ENCODE results near the gene ARMC10.
"Not testable (repeated sequence)": the region's sequence is repeated elsewhere in the genome, so short reads cannot be mapped to it uniquely, and the experiment has no call there.

Gene ARMC10

DNA sequence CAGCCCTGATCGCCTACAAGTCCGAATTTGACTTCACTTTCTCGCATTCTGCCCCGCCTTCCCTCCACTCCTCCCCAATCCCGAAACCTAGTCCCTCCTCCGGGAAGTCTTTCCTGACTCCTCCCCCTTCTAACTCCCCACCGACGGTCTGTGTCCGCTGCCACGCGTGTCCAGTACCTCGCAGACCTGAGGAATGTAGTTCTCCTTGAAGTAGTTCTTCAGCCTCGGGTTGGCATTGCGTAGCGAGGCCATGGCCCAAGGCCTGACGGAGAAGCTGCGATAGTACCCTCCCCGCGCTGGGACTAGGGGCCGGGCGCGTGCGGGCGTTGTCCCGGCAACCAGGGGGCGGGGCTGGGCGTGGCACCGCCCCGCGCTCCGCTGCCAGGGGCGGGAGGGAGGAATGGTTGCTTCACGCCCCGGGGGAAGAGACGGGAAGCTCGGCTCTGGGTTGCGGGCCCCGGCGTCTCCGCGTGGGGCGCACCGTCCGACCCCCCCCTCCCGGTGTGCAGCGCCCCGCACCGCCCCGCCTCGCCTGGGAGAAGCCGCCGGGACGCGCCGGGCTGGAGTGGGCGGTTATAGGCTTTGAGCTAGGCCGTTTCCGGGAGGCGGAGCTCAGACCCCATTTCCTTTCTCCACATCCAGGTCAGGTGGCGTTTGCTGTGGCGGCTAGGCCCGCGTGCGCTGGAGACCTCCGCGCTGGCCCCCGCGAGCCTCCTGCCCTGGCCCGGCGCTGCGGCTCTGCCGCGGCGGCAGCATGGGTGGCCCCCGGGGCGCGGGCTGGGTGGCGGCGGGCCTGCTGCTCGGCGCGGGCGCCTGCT lies at the start of gene ARMC10, which contains the start of gene FBXL13:
TSS of gene ARMC10 (plus strand) at position 622 of the 818 bp plus-strand sequence. CDS start at position 755, 133 bp downstream.
TSS of gene FBXL13 (minus strand) at position 278 of the 818 bp plus-strand sequence.
- DNase-seq, result peak; percentile 61 to 99 (median 95)

DNA sequence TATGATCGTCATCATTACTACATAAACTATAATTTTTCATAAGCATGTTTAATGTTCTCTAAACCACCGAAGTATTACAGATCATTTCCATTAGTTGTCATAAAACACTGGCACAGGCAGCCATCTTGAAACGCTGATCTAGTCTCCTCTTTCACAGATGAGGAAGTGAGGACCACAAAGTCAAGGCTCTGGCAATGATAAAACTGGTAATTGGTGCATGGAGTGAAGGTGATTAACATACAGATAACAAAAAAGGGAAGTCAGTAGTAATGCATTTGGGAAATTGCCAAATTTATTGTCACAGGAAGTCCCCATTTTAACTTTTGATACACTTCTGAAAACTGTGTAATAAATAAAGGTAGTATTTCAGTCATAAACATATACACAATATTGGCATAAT lies 49.6 kb upstream of the ARMC10 start:
- no peak for DNase-seq

DNA sequence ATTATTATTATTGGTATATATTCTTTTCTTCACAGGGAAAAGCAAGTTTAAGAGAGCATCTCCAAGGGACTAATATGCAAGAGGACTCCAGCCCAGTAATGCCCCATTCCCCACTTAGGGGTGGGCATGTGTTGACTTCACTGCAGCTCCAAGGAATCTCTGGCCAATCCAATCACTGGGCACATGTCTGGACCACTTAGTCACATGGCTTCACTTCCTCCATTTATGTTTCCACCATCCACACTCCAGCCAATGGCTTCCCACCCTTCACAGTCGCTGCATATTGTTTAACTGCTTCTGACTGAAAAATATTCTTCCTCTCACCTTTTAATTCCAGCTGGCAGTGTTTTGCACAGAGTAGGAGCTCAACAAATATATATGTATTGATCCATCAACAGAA lies 43.9 kb upstream of the ARMC10 start:
- no peak for DNase-seq

DNA sequence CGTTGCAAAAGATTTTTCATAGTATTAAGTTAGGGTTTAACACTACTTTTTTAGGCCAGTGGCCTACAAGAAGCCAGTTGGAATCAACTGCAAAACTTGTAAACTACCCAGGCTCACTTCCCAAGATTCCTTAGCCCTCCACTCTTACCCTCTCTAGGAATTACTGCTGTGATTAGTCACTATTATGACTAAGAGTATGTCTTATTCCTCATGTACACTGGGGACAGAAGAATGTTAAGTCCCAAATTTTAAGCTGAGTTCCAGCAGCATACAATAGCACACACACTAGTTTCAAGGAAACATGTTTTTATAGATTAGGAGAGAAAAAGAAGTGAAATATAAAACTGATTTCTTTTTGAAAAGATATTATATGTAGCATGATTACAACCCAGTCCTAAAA lies 43.2 kb upstream of the ARMC10 start:
- DNase-seq, result no peak

DNA sequence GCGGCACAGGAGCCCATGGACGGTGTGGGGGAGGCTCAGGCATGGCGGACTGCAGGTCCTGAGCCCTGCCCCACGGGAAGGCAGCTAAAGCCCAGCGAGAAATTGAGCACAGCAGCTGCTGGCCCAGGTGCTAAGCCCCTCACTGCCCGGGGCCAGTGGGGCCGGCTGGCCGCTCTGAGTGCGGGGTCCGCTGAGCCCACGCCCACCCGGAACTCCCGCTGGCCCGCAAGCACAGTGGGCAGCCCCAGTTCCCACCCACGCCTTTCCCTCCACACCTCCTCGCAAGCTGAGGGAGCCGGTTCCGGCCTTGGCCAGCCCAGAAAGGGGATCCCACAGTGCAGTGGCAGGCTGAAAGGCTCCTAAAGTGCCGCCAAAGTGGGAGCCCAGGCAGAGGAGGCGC lies 40.6 kb upstream of the ARMC10 start:
- not testable (repeated sequence) for DNase-seq

DNA sequence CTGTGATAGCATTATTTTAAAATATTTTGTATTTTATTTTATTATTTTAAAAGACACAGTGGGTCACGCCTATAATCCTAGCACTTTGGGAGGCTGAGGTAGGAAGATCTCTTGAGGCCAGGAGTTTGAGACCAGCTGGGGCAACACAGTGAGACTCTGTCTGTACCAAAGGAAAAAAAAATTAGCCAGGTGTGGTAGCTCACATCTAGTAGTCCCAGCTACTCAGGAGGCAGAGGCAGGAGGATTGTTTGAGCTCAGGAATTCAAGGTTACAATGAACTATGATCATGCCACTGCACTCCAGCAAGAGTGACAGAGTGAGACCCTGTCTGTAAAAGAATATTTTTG lies 37.5 kb upstream of the ARMC10 start:
- no peak for DNase-seq

DNA sequence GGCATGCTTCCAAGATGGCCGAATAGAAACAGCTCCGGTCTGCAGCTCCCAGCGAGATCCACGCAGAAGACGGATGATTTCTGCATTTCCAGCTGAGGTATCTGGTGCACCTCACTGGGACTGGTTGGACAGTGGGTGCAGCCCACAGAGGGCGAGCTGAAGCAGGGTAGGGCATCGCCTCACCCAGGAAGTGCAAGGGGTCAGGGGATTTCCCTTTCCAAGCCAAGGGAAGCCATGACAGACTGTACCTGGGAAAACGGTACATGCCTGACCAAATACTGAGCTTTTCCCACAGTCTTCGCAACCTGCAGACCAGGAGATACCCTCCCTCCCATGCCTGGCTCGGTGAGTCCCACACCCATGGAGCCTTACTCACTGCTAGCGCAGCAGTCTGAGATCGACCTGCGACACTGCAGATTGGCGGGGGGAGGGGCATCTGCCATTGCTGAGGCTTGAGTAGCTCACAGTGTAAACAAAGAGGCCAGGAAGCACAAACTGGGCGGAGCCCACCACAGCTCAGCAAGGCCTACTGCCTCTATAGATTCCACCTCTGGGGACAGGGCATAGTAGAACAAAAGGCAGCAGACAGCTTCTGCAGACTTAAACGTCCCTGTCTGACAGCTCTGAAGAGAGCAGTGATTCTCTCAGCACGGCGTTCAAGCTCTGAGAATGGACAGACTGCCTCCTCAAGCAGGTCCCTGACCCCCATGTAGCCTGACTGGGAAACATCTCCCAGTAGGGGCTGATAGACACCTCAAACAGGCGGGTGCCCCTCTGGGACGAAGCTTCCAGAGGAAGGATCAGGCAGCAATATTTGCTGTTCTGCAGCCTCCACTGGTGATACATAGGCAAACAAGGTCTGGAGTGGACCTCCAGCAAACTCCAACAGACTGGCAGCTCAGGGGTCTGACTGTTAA lies 36.9 kb upstream of the ARMC10 start:
- peak in 1 of 14 donors; percentile 31 for DNase-seq

DNA sequence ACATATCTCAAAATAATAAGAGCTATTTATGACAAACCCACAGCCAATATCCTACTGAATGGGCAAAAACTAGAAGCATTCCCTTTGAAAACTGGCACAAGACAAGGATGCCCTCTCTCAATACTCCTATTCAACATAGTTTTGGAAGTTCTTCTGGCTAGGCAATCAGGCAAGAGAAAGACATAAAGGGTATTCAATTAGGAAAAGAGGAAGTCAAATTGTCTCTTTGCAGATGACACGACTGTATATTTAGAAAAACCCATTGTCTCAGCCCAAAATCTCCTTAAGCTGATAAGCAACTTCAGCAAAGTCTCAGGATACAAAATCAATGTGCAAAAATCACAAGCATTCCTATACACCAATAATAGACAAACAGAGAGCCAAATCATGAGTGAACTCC lies 33.1 kb upstream of the ARMC10 start:
- DNase-seq, result not testable (repeated sequence)

DNA sequence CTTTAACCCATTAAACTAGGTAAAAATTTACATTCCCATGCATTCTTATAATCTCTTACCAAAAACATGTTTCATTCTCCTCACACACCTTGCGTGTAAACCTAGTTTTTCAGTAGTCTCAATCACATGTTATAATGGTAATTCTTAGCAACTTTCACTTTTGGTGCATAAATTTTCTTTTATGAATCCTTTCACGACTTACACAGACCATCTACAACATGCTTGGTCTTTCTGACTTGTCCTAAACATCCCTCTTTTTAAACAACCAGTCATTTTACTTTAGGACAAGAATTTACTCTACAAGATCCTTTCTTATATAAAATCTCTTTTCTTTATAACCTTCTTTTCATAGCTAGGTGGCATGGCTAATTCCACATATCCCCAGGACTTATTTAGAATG lies 26.1 kb upstream of the ARMC10 start:
- DNase-seq, result no peak

DNA sequence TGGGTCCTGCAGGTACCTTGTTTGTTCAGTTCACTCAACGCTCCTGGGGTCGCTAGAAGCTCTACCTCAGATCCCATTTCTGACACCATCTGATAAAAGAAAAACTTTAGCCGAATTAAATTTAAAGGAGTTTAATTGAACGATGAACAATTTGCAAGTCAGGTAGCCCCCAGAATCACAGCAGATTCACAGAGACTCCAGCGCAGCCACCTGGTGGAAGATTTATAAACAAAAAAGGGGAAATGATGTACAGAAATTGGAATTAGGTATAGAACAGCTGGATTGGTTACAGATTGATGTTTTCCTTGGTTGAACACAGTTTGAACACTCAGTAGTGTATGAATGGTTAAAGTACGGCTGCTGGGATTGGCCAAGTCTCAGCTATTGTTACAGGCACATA lies 23.4 kb upstream of the ARMC10 start:
- no peak for DNase-seq

DNA sequence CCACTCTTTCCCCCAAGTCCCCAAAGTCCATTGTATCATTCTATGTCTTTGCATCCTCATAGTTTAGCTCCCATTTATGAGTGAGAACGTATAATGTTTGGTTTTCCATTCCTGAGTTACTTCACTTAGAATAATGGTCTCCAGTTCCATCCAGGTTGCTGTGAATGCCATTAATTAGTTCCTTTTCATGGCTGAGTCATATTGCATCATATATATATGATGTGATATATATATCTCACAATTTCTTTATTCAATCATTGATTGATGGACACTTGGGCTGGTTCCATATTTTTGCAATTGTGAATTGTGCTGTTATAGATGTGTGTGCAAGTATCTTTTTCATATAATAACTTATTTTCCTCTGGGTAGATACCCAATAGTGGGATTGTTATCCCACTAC lies 18.9 kb upstream of the ARMC10 start:
- not testable (repeated sequence) for DNase-seq

DNA sequence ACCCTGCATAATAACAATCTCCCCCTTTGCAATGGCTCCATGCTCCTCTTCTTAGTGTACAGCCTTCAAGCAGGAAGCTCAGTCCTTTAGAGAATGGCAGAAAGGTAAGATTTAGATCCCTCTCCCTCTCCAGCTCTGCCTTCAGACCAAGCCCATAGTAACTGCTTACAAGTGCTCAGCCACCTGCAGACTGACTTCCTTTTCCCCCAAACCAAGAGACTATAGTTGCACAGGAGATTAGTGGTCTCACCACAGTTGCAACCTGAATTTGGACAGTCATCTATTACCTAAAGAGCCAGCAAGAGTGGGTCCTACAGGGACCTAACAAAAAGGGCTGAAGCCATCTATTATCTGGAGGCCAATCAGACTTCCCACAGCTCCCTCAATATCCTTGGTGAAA lies 16.8 kb upstream of the ARMC10 start:
- no peak for DNase-seq

DNA sequence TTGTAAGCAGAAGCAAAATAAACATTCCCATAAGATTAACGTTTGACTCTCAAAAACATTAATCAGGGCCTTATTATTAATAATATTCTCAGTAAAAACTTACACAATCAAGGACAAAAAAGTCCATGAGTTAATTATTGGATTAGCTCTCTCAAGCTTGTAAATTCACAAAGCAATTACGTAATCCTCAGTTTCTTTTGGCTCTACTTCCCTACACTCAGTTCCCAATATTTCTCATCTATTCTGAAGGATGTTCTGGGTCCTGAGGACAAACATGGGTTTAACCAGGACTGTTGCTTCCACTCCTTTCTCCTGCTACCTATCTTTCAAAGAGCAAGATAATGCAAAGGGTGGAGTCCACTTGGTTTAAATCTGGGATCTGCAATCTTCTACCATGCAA lies 15.5 kb upstream of the ARMC10 start:
- DNase-seq, result no peak

DNA sequence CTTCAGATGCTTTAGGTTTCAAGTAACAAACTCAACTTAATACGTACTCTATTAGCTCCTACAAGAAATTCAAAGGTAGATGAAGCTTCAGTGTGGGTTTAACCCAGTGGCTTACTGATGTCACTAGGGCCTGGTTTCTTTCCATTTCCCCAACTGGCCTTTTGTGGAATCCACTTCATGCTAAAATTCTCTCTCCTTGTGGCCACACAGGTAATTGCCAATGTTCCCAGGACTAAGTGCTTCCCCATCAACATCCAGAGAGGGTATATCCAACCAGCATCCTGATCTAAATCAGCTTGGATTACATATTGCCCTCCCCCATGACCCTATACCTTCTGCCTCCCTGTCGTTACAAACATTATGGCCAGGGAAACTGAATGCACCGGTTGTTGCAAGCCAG lies 11.0 kb upstream of the ARMC10 start:
- no peak for DNase-seq

DNA sequence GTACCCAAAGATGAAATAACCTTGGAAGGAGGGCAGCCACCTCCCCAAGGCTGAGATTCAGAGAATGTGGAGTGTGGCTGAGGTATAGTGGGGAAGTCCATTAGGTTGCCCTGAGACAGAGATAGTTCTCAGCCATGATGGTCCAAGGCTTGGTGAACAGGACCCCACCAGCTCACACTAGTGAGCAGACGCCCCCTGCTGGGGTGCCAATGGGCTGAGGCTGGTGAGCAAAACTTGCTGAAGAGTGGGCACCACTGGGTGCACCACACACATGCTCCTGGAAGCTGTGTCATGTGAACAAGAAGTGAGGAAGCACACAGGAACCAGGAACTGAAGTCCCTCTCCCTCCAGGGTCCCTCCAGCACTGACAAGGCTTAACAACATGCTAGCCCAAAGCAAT lies 9.3 kb upstream of the ARMC10 start:
- DNase-seq, result no peak

DNA sequence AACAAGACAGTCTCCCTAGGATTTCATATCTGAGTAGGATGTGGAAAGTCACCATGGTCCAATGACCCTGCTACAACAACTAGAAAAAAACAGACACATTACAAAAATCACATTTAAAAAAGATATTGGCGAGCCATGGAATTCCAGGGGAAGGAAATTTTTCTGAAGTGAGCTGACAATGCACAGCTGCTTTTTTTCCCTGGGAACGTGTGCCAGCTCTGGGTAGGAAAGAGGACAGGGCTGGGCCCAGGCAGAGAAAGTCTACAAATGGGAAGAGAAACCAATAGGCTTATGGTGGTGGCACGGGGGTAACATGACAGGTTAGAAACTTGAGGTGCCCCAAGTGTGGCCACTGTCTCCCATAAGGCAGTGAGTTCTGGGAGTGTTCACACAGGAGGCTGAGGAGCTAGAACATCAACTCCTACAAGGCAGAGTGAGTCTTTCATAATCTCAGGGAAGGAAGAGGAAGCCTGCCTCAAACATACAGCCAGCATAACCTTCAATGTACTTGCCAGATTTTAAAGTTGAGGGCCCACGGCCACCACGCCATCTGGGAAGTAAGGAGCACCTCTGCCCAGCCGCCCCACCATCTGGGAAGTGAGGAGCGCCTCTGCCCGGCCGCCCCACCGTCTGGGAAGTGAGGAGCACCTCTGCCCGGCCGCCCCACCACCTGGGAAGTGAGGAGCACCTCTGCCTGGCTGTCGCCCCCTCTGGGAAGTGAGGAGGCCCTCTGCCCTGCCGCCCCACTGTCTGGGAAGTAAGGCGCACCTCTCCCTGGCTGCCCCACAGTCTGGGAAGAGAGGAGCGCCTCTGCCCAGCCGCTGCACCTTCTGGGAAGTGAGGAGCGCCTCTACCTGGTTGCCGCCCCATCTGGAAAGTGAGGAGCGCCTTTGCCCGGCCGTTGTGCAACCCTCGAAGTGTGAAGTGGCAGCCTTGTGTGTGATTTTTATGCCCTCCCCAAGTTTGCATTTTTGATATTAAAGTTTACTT lies 6.2 kb upstream of the ARMC10 start:
- no peak for DNase-seq

DNA sequence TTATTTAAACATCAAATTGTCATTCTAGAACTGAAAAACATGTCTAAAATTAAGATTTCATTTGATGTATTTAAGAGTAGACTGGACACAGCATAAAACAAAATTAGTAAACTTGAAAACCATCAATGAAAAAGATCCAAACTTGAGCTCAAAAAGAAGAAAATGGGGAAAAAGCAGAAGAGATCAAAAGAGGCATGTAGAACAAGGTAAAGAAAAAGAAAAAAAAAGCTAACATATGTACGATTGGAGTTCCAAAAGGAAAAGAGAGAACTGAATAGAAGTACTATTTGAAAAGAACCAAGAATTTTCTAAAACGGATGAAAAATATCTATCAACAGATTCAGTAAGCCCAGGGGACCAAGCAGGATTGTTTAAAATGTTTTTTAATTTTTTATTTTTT lies 3.9 kb upstream of the ARMC10 start:
- no peak for DNase-seq

DNA sequence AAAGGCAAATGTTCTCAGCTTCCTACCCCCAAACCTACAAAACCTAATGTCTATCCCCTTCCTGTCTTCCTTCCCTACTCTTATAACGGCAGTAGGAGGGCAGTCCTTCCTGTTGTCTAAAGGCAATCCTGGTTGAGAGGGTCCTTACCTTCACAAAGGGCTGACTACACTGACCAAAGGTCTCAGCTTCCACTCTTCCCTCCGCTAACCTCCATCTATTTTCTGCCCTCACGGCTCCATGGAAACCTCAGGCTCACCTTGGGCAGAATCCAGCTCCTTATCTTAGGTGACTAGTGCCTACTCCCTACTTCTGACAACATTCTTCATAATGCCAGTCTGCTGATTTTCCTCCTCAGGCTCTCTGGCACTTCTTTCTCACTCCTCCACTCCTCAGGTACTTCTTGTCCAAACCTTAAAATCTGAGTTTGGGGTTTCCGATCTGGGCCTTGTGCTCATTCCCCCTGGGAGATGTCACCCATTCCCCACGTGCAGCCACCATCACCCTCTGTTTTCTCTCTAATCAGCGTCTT lies 886 bp upstream of the ARMC10 start:
- DNase-seq, result no peak

DNA sequence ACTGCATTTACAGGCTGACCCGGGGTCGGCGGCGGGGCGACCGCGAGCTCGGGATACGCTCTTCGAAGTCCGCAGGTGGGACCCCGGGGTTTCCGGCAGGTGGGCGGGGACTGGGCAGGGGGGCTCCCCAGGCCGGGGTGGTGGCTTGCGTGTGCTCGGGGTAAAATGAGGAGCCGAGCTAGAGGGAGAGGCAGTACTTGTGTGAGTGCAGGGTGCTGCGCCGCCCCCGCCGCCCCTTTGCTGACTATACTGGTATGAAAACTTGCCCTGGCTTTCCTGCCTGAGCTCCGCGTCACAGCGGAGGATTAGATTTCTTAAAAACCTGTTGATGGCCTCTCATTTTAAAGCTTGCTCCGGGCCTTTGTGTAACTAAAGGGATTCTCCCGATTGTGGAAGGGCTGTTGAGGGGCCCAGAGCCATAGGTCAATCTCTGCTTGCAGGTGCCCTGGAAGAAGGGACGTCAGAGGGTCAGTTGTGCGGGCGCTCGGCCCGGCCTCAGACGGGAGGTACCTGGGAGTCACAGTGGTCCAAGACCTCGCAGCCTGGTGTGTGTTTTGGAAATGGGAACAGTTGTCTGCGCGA lies 488 bp downstream of the ARMC10 start:
- DNase-seq, result peak in 8 of 14 donors; percentile 30 to 81 (median 44)

DNA sequence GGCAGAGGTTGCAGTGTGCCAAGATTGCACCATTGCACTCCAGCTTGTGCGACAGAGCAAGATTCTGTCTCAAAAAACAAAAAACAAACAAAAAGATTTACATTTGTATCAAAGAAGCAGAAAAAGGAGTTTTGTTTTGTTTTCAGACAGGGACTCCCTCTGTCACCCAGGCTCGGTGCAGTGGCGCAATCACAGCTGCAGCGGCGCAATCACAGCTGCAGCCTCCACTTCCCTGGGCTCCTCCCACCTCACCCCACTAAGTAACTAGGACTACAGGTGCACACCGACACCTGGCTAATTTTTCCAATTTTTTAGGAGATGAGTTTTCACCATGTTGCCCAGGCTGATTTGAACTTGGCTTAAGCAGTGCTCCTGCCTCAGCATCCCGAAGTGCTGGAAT lies 1.8 kb downstream of the ARMC10 start:
- DNase-seq, result peak in 1 of 14 donors; percentile 7

DNA sequence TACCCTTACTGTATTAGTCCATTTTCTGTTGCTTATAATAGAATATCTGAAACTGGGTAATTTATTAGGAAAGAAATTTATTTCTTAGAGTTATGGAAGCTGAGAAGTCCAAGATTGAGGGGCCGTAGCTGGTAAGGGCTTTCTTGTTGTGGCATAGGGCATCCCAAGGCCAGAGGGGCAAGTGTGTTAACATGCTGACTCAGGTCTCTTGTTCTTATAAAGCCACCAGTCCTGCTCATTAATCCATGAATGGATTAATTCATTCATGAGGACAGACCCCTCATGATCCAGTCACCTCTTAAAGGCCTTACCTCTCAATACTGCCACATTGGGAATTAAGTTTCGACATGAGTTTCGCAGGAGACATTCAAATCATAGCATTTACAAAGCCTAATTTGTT lies 2.4 kb downstream of the ARMC10 start:
- no peak for DNase-seq

DNA sequence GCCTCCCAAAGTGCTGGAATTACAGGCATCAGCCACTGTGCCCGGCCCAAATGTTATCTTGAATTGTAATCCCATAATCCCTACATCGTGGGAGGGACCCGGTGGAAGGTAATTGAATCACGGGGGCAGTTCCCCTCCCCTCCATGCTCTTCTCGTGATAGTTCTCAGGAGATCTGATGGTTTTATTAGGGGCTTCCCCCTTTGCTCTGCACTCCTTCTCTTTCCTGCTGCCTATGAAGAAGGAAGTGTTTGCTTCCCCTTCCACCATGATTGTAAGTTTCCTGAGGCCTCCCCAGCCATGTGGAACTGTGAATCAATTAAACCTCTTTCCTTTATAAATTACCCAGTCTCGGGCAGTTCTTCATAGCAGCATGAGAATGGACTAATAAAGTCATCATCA lies 3.3 kb downstream of the ARMC10 start:
- not testable (repeated sequence) for DNase-seq

All from C1 segment of cervical spinal cord (tissue), 14 donors.